ENCODE data around the gene MAMDC2. TPM values are rescaled to one million over a fixed set of nuclear protein-coding genes. Genes with fewer than 3 reads are reported as not detected.

Gene MAMDC2
- total and polyA plus RNA-seq, 12 donors, result 0.83 to 15.7 (median 5.0) TPM

DNA sequence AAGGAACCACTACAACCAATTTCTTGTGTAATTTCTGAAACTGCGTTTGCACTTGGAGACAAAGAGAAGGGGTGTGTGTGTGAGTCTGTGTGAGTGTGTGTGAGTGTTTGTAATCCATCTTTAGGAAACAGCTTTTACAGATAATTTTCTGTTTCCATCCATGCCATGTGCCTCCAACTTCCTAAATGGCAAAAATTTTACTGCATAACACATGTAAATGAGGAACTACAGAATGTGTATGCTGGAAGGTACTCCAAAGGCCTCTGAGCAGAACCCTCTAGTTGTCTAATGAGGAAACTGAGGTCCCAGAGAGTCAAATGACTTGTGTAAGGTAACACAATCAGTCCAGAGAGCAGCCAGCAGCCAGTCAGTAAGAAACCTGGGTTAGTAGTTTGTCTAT lies 20.8 kb downstream of the MAMDC2 start:
- no peaks in the 10 kb centered on the region for H3K36me3 ChIP-seq (replicated peaks in 1 of 2)
- H3K27ac ChIP-seq, result no peak overlapping the region
- no peaks in the 10 kb centered on the region for H3K9me3 ChIP-seq (replicated peaks in 1 of 3)
- no peak for DNase-seq
- H3K4me3 ChIP-seq, result no peak overlapping the region
- no peaks in the 10 kb centered on the region for H3K27me3 ChIP-seq
- TF ChIP-seq POLR2A (IDR thresholded peaks at IDR 0.05), result no peak
- TF ChIP-seq, protein P1, sequence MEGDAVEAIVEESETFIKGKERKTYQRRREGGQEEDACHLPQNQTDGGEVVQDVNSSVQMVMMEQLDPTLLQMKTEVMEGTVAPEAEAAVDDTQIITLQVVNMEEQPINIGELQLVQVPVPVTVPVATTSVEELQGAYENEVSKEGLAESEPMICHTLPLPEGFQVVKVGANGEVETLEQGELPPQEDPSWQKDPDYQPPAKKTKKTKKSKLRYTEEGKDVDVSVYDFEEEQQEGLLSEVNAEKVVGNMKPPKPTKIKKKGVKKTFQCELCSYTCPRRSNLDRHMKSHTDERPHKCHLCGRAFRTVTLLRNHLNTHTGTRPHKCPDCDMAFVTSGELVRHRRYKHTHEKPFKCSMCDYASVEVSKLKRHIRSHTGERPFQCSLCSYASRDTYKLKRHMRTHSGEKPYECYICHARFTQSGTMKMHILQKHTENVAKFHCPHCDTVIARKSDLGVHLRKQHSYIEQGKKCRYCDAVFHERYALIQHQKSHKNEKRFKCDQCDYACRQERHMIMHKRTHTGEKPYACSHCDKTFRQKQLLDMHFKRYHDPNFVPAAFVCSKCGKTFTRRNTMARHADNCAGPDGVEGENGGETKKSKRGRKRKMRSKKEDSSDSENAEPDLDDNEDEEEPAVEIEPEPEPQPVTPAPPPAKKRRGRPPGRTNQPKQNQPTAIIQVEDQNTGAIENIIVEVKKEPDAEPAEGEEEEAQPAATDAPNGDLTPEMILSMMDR (IDR thresholded peaks at IDR 0.05), result no peak
- H3K4me1 ChIP-seq (replicated peaks in 1 of 2), result no peaks in the 10 kb centered on the region
- WGBS, 4 donors, result 67 to 86% (median 79%) methylated on average over 1 of the region's 1 CpG
- intact Hi-C loops (cut with DNase I), result no loop called here

DNA sequence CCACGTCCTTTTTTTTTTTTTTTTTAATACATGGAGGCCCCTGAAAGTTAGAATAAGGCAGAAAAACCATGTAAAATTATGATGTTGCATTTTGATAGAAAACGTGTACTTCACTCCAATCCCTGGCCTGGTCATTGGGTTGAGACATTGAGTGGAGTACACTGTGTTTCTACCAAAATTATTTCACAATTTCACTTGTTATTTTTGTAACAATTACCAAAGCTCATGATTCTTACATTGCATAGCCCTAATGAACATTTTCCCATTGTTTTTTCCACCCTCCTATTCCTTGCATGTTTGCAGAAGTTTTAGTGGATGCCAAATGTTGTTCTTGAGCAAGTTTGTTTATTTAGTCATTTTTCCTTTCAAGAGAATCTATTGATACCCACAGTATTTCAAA lies 21.9 kb downstream of the MAMDC2 start:
- peak overlapping the region in 1 of 5 donors; percentile 45 for H3K27ac ChIP-seq
- TF ChIP-seq POLR2A (IDR thresholded peaks at IDR 0.05), result no peak
- TF ChIP-seq, protein P1 (IDR thresholded peaks at IDR 0.05), result no peak
- 41 to 45% (median 44%) methylated on average over 2 of the region's 2 CpGs for WGBS, 4 donors
- H3K9me3 ChIP-seq (replicated peaks in 1 of 3), result no peaks in the 10 kb centered on the region
- no peak overlapping the region for H3K4me3 ChIP-seq
- no peaks in the 10 kb centered on the region for H3K27me3 ChIP-seq
- no peak for DNase-seq
- intact Hi-C loops (cut with DNase I), result no loop called here
- H3K4me1 ChIP-seq (replicated peaks in 1 of 2), result no peaks in the 10 kb centered on the region
- H3K36me3 ChIP-seq (replicated peaks in 1 of 2), result no peaks in the 10 kb centered on the region

- intact Hi-C loops (cut with DNase I), result no loop called here
- H3K9me3 ChIP-seq (replicated peaks in 1 of 3), result no peaks in the 10 kb centered on the region
- H3K36me3 ChIP-seq (replicated peaks in 1 of 2), result no peaks in the 10 kb centered on the region
- no peak for TF ChIP-seq POLR2A (IDR thresholded peaks at IDR 0.05)
- TF ChIP-seq, protein P1 (IDR thresholded peaks at IDR 0.05), result no peak
- no peaks in the 10 kb centered on the region for H3K27me3 ChIP-seq
- H3K27ac ChIP-seq, result peak overlapping the region in 2 of 5 donors; percentile 45 to 49
- 87 to 91% (median 89%) methylated on average over 4 of the region's 4 CpGs for WGBS, 4 donors
- DNase-seq, result no peak
- H3K4me3 ChIP-seq, result no peak overlapping the region
- H3K4me1 ChIP-seq (replicated peaks in 1 of 2), result no peaks in the 10 kb centered on the region
These were observed 22.8 kb downstream of the MAMDC2 start for GRCh38 chr9:70066418-70066817.

GRCh38 chr9:70066874-70067273 lies 23.2 kb downstream of the MAMDC2 start:
- no peak for DNase-seq
- intact Hi-C loops (cut with DNase I), result no loop called here
- TF ChIP-seq, protein P1 (IDR thresholded peaks at IDR 0.05), result no peak
- TF ChIP-seq POLR2A (IDR thresholded peaks at IDR 0.05), result no peak
- no peaks in the 10 kb centered on the region for H3K27me3 ChIP-seq
- H3K36me3 ChIP-seq (replicated peaks in 1 of 2), result no peaks in the 10 kb centered on the region
- WGBS, 4 donors, result 74 to 83% (median 81%) methylated on average over 2 of the region's 2 CpGs
- no peaks in the 10 kb centered on the region for H3K9me3 ChIP-seq (replicated peaks in 1 of 3)
- no peaks in the 10 kb centered on the region for H3K4me1 ChIP-seq (replicated peaks in 1 of 2)
- no peak overlapping the region for H3K4me3 ChIP-seq
- peak overlapping the region in 1 of 5 donors; percentile 20 for H3K27ac ChIP-seq

Data from adrenal gland (tissue), 12 donors.